Activated B cell treated with CpG ODN at 0.5 μM for 24 hours (primary cell): ENCODE results near the gene AGAP1. TPM values are rescaled to one million over a fixed set of nuclear protein-coding genes. Genes with fewer than 3 reads are reported as not detected.

ENCODE experiments used
- ATAC-seq: fragments of 200-7000 bp; cut with Tn5 transposase; one replicate; pipeline ENCODE4 v1.10.0; 2021; ENCODE audit warnings: low read depth, mild to moderate bottlenecking, moderate library complexity
- CTCF ChIA-PET: fragments of 350-600 bp; sonication (Branson Sonifier 250); formaldehyde crosslinking; loops from one replicate; lab custom pipeline; 2021; ENCODE audit warnings: antibody characterized with exemption; lab: Charles Lee
- POLR2A ChIA-PET: fragments of 350-600 bp; sonication (Branson Sonifier 250); formaldehyde crosslinking; loops from one replicate; lab custom pipeline; 2021; ENCODE audit warnings: antibody characterized with exemption; lab: Charles Lee
- DNase-seq: peaks from one replicate; pipeline ENCODE4 v3.0.0; 2022
- H3K27ac Mint-ChIP-seq: one replicate; pipeline ENCODE4 v1.8.0; 2020; ENCODE audit warnings: mixed read lengths
- H3K27me3 Mint-ChIP-seq: one replicate; pipeline ENCODE4 v1.8.0; 2021; ENCODE audit warnings: mixed read lengths
- H3K36me3 Mint-ChIP-seq: one replicate; pipeline ENCODE4 v1.8.0; 2021; ENCODE audit warnings: low read depth, mixed read lengths
- H3K4me1 Mint-ChIP-seq: one replicate; pipeline ENCODE4 v1.8.0; 2021; ENCODE audit warnings: mixed read lengths
- H3K4me3 Mint-ChIP-seq: one replicate; pipeline ENCODE4 v1.8.0; 2020; ENCODE audit warnings: mild to moderate bottlenecking, mixed read lengths
- H3K9me3 Mint-ChIP-seq: one replicate; pipeline ENCODE4 v1.8.0; 2020; ENCODE audit warnings: mixed read lengths
- intact Hi-C: fragments of 100-400 bp; cut with micrococcal nuclease; formaldehyde crosslinking; loops from one replicate; pipeline ENCODE4 v1.15.1; 2024
- total RNA-seq: library from RNA; stranded (reverse); gene quantifications from 2 replicates; pipeline ENCODE4 v1.2.3, GENCODE V29; 2022
- TF ChIP-seq, protein P1 (sequence below): fragments of 200-600 bp; IDR thresholded peaks from one replicate; pipeline ENCODE4 v1.8.0; 2022; ENCODE audit warnings: antibody characterized with exemption, mild to moderate bottlenecking

Gene AGAP1
- total RNA-seq, 1 donor from 2014 or later = not detected

- TF ChIP-seq, protein P1, sequence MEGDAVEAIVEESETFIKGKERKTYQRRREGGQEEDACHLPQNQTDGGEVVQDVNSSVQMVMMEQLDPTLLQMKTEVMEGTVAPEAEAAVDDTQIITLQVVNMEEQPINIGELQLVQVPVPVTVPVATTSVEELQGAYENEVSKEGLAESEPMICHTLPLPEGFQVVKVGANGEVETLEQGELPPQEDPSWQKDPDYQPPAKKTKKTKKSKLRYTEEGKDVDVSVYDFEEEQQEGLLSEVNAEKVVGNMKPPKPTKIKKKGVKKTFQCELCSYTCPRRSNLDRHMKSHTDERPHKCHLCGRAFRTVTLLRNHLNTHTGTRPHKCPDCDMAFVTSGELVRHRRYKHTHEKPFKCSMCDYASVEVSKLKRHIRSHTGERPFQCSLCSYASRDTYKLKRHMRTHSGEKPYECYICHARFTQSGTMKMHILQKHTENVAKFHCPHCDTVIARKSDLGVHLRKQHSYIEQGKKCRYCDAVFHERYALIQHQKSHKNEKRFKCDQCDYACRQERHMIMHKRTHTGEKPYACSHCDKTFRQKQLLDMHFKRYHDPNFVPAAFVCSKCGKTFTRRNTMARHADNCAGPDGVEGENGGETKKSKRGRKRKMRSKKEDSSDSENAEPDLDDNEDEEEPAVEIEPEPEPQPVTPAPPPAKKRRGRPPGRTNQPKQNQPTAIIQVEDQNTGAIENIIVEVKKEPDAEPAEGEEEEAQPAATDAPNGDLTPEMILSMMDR = no peak
- Mint-ChIP-seq H3K4me1 (no peaks in the 10 kb centered on the region), H3K36me3 (no peaks in the 10 kb centered on the region), H3K27me3 (peaks cover 20% of the 10 kb centered on the region), H3K4me3 (no peak overlapping the region), H3K27ac (no peak overlapping the region), H3K9me3 (no peaks in the 10 kb centered on the region)
- ChIA-PET CTCF (no interaction called here), POLR2A (no interaction called here)
- DNase-seq (no peak), ATAC-seq (no peak)
- intact Hi-C loops = no loop called here
Measured at GRCh38 chr2:235569837-235570236, 76.0 kb downstream of the AGAP1 start.

GRCh38 chr2:235570256-235570655 is 76.4 kb downstream of the AGAP1 start:
- TF ChIP-seq, protein P1 = no peak
- no peak overlapping the region for H3K4me3 Mint-ChIP-seq
- H3K9me3 Mint-ChIP-seq = no peaks in the 10 kb centered on the region
- no peak for ATAC-seq
- H3K27me3 Mint-ChIP-seq = peaks cover 19% of the 10 kb centered on the region
- ChIA-PET POLR2A (no interaction called here), CTCF (no interaction called here)
- H3K36me3 Mint-ChIP-seq = no peaks in the 10 kb centered on the region
- no peaks in the 10 kb centered on the region for H3K4me1 Mint-ChIP-seq
- H3K27ac Mint-ChIP-seq = no peak overlapping the region
- intact Hi-C loops = no loop called here
- DNase-seq = no peak

DNA sequence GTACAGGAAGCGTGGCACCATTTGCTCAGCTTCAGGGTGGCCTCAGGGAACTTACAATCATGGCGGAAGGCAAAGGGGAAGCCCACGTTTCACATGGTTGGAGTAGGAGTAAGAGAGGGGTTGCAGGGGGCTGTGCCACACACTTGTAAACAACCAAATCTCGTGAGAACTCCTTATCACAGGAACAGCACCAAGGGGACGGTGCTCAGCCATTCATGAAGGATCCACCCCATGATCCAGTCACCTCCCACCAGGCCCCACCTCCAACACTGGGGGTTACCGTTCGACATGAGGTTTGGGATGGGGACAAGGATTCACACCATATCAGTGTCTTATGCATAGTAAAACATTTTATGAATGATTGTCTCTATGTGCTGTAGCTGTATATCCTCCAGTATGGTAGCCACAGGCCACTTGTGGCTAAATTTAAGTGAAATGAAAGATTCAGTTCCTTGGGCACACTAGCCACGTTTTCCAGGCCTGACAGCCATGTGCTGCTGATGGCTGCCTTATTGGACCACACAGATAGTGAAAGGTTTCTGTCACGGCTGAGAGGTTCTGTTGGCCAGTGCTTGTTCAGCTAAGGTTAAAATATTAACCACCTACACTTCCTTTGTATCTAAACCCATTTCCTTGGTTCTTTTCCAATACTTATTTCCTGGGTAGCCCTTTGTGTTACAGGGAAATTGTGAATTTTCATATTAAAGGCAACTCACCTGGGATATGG is 77.3 kb downstream of the AGAP1 start:
- no peaks in the 10 kb centered on the region for H3K9me3 Mint-ChIP-seq
- ChIA-PET POLR2A (no interaction called here), CTCF (no interaction called here)
- ATAC-seq (no peak), DNase-seq (no peak)
- H3K36me3 Mint-ChIP-seq = no peaks in the 10 kb centered on the region
- H3K27me3 Mint-ChIP-seq = peaks cover 13% of the 10 kb centered on the region
- intact Hi-C loops = no loop called here
- H3K4me1 Mint-ChIP-seq = no peaks in the 10 kb centered on the region
- TF ChIP-seq, protein P1 = no peak
- H3K27ac Mint-ChIP-seq = no peak overlapping the region
- H3K4me3 Mint-ChIP-seq = no peak overlapping the region

DNA sequence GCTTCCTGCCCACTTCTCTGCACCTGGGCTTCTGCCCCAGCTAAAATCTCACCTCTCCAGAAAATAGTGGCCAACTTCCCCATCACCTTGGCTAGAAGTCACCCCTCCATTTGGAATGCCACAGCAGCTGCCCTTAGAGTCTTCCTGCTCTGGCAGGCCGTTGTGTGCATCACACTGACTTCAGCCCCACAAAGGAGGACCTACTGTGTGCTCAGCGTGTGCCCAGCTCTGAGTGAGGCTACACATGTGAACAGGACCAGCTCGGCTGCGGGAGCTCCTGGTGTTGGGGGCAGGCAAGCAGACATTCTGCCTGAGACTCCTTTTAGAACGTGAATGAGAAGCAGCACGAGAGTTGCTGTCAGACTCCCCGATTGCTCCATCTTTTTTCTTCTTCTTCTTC is 78.7 kb downstream of the AGAP1 start:
- no peak for DNase-seq
- ATAC-seq = no peak
- Mint-ChIP-seq H3K36me3 (no peaks in the 10 kb centered on the region), H3K4me1 (no peaks in the 10 kb centered on the region), H3K4me3 (no peak overlapping the region), H3K27ac (no peak overlapping the region), H3K27me3 (peaks cover 3% of the 10 kb centered on the region), H3K9me3 (no peaks in the 10 kb centered on the region)
- intact Hi-C loops = no loop called here
- CTCF ChIA-PET = no interaction called here
- POLR2A ChIA-PET = no interaction called here
- TF ChIP-seq, protein P1 = no peak

- intact Hi-C loops = no loop called here
- POLR2A ChIA-PET = no interaction called here
- H3K27me3 Mint-ChIP-seq = peaks cover 3% of the 10 kb centered on the region
- no peaks in the 10 kb centered on the region for H3K36me3 Mint-ChIP-seq
- CTCF ChIA-PET = interaction anchor here (1.4 kb wide), 1 partner anchor 20 kb away, joined by 3 read pairs; no protein-coding TSS in a partner anchor
- H3K4me1 Mint-ChIP-seq = no peaks in the 10 kb centered on the region
- H3K27ac Mint-ChIP-seq = no peak overlapping the region
- no peak for DNase-seq
- TF ChIP-seq, protein P1 = no peak
- H3K9me3 Mint-ChIP-seq = no peaks in the 10 kb centered on the region
- ATAC-seq = no peak
- H3K4me3 Mint-ChIP-seq = no peak overlapping the region
Measured at GRCh38 chr2:235573331-235574221, 79.7 kb downstream of the AGAP1 start.
